BLaER1 treated with 17β-estradiol and CSF1 and Interleukin-3, amounts not matched to agents 10 nM and 100 nM (cell line): ENCODE data around the gene TMEM266.
A peak's percentile ranks its signal among the peaks of the same experiment; 100 is the strongest.
"Not testable (repeated sequence)": the region's sequence is repeated elsewhere in the genome, so short reads cannot be mapped to it uniquely, and the experiment has no call there.

Experiments used
- H3K27ac ChIP-seq, 11 experiments: shearing (Covaris generic); formaldehyde crosslinking; 2 replicates each; pipeline ENCODE4 v1.8.1; 2022
- H3K27me3 ChIP-seq, 11 experiments: shearing (Covaris generic); formaldehyde crosslinking; 2 replicates each; pipeline ENCODE4 v1.8.1; 2022
- H3K36me3 ChIP-seq, 11 experiments: shearing (Covaris generic); formaldehyde crosslinking; 2 replicates each; pipeline ENCODE4 v1.8.1; 2022
- H3K4me1 ChIP-seq, 10 experiments: shearing (Covaris generic); formaldehyde crosslinking; 2 replicates each; pipeline ENCODE4 v1.8.1; 2022
- H3K4me2 ChIP-seq, 11 experiments: shearing (Covaris generic); formaldehyde crosslinking; 2 replicates each; pipeline ENCODE4 v1.8.1; 2022
- H3K4me3 ChIP-seq, 10 experiments: shearing (Covaris generic); formaldehyde crosslinking; 2 replicates each; pipeline ENCODE4 v1.8.1; 2022
- H3K9ac ChIP-seq, 11 experiments: shearing (Covaris generic); formaldehyde crosslinking; 2 replicates each; pipeline ENCODE4 v1.8.1; 2022
- H3K9me3 ChIP-seq, 11 experiments: shearing (Covaris generic); formaldehyde crosslinking; replicated peaks in 1 of 11; 2 replicates each; pipeline ENCODE4 v1.8.1; 2022
- H4K20me1 ChIP-seq, 11 experiments: shearing (Covaris generic); formaldehyde crosslinking; 2 replicates each; pipeline ENCODE4 v1.8.1; 2022
- Cebpa-rat ChIP-seq, 11 experiments: shearing (Covaris generic); IDR thresholded peaks; 2 replicates each; pipeline ENCODE4 v1.8.1; 2022

Gene TMEM266

DNA sequence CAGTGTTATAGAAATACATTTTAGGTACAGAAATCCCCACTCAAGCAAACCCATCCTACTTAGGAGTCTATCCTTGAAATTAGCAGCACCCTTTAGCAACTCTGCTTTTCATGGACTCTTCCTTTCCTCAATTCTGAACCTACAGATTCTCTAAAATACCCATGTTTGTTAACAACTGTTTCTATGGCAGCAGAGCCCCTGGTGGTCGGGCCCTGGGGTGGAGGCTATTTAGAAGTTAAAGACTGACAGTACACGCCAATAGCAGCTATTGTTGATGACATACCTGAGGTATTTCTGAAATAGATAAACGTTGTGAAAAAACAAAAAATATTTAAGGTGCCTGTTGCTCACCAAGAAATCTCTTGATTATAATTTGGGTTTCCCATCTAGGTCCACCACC, 24.2 kb upstream of the TMEM266 start:
- H3K9me3 ChIP-seq: peaks cover 0 to 17% (median 5%) of the 10 kb centered on the region in 11 experiments; a peak in 11 of 22 replicates
- H3K27ac ChIP-seq: no peak overlapping the region
- H3K36me3 ChIP-seq: no peaks in the 10 kb centered on the region
- H3K4me2 ChIP-seq: no peak overlapping the region
- no peak overlapping the region for H3K4me3 ChIP-seq
- no peak overlapping the region for H3K9ac ChIP-seq
- TF ChIP-seq Cebpa-rat (IDR thresholded peaks at IDR 0.05): no peak
- no peaks in the 10 kb centered on the region for H4K20me1 ChIP-seq
- no peaks in the 10 kb centered on the region for H3K4me1 ChIP-seq
- no peaks in the 10 kb centered on the region for H3K27me3 ChIP-seq

DNA sequence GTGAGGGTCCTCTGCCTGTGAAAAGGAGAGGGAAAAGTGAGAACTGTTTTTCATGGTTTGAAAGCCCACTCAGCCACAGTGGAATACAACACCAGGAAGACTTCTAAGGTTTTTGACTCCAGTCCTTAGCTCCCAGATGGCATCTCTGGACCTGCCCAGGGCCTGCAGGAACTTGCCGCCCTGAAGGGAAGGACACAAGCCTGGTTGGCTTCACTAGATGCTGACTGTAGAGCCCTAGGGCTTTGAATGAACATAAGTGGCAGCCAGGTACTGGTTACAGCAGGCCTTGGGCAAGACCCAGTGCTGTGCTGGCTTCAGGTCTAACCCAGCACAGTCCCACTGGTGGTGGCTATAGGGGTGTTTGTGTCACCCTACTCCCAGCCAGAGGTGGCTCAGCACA, 21.3 kb upstream of the TMEM266 start:
- Histone ChIP-seq H3K4me3 (no peak overlapping the region), H3K27me3 (no peaks in the 10 kb centered on the region), H3K4me2 (no peak overlapping the region), H3K27ac (no peak overlapping the region), H3K4me1 (no peaks in the 10 kb centered on the region), H4K20me1 (no peaks in the 10 kb centered on the region), H3K9me3 (peaks cover 12 to 43% (median 26%) of the 10 kb centered on the region in 11 experiments; a peak in 19 of 22 replicates), H3K36me3 (no peaks in the 10 kb centered on the region), H3K9ac (no peak overlapping the region)
- no peak for TF ChIP-seq Cebpa-rat (IDR thresholded peaks at IDR 0.05)

DNA sequence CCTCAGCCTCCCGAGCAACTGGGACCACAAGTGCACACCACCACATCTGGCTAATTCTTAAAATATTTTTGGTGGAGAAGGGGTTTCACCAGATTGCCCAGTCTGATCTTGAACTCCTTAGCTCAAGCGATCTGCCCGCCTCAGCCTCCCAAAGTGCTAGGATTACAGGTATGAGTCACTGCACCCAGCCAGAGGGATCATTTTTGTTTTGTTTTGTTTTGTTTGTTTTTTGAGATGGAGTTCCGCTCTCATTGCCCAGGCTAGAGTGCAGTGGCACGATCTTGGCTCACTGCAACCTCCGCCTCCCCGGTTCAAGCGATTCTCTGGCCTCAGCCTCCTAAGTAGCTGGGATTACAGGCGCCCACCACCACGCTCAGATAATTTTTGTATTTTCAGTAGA, 5.6 kb upstream of the TMEM266 start:
- H3K9me3 ChIP-seq, H3K4me2 ChIP-seq, H4K20me1 ChIP-seq, H3K27ac ChIP-seq, H3K4me3 ChIP-seq, H3K9ac ChIP-seq, H3K36me3 ChIP-seq: not testable (repeated sequence)
- Histone ChIP-seq H3K4me1 (peaks cover 17 to 21% (median 20%) of the 10 kb centered on the region in 10 experiments), H3K27me3 (peaks cover 14 to 17% (median 15%) of the 10 kb centered on the region in 11 experiments)

DNA sequence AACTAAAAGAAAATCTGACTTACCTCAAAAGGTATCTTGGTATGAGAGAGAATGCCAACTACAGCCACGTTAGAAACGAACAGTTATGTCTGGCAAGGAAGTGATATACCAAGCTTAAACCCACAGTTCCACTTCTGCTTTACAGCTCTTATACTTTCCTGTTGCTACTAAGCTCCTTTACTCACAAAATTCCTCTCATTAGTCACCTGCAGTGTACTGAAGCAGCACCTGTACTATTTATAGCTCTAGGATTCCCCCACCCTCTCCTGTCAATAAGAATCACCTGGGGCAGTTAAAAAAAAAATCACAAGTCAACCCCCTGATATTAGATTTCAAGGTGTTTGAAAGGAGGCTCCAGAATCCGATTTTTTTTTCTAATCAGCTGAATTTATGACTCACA, 2.9 kb upstream of the TMEM266 start:
- Histone ChIP-seq H3K27me3 (peaks cover 33 to 43% (median 41%) of the 10 kb centered on the region in 11 experiments), H3K9ac (no peak overlapping the region), H3K4me2 (peak overlapping the region; percentile 31 to 90 (median 56); a peak in 21 of 22 replicates), H3K9me3 (no peaks in the 10 kb centered on the region), H4K20me1 (peaks cover 0 to 11% (median 0%) of the 10 kb centered on the region in 11 experiments; a peak in 6 of 22 replicates), H3K4me1 (peaks cover 20 to 30% (median 27%) of the 10 kb centered on the region in 10 experiments), H3K27ac (0 out of 22 replicates have a peak overlapping the region, but pooled peaks of 1 of the 11 experiments have one; percentile 1), H3K36me3 (no peaks in the 10 kb centered on the region), H3K4me3 (peak overlapping the region in 2 of 10 experiments; percentile 19 to 21; a peak in 1 of 20 replicates)
- no peak for TF ChIP-seq Cebpa-rat (IDR thresholded peaks at IDR 0.05)

DNA sequence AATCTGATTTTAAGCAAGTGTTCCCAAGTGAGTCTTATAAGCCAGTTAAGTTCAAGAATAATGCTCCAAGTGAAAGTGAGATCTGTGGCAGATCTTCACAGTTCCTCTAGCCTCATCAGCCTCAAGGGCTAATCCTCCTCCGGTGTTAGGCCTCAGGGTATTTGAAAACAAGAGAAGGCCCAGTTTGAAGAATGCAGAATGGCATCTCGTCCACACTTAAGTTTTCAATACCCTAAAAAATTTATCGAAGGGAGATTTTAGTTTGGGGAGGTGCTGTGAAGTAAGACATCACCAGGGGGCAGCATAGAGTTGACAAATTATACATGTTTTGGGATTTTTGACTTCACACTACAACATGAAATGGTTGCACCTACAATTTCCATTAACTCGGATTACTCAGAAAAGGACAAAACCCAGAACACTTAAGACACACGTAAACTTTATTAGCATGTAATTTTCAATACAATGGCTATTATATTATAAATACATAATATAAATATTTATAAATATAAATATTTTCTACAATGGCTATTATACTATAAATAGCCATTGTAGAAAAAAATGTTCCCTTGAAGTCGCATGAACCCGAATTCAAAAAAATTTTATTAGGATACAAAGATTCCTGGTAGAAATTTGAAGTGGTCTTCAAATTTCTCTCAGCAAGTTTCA, 2.3 kb upstream of the TMEM266 start:
- Histone ChIP-seq H3K27ac (no peak overlapping the region), H3K9ac (no peak overlapping the region), H3K4me3 (peak overlapping the region in 2 of 10 experiments; percentile 19 to 21; a peak in 1 of 20 replicates), H4K20me1 (peaks cover 0 to 11% (median 0%) of the 10 kb centered on the region in 11 experiments; a peak in 6 of 22 replicates), H3K36me3 (no peaks in the 10 kb centered on the region), H3K27me3 (peaks cover 33 to 48% (median 42%) of the 10 kb centered on the region in 11 experiments), H3K9me3 (no peaks in the 10 kb centered on the region), H3K4me1 (peaks cover 23 to 33% (median 27%) of the 10 kb centered on the region in 10 experiments), H3K4me2 (peak overlapping the region; percentile 31 to 90 (median 56); a peak in 21 of 22 replicates)
- TF ChIP-seq Cebpa-rat (IDR thresholded peaks at IDR 0.05): no peak

DNA sequence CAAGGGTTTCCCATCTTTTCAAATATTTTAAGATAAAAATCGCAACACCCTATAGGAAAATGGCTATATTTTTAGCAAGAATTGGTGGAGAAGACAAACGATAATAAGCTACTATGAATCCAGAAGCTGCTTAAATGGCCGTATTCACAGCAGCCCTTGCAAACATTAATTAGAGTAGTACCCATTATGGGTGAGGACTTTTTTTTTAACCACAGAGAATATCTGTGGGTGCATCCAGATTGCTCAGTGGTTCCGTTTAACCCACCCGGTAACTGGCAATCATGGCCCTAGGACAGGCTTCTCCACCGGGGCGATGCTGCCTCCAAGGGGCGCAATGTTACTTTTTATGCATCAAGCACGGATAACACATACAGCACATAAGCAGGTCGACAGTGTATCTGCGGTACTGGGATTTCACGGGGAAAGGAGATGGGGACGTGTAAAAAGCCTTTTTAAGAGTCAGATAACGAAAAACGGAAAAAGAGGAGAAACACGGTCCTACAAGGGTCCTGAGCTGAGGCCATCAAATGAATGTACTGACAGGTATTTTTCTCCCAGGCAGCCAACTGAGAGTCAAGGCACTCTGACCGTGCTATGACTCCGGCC, 968 bp upstream of the TMEM266 start:
- H3K4me2 ChIP-seq: peak overlapping the region; percentile 94 to 100 (median 99)
- no peak overlapping the region for H3K27ac ChIP-seq
- no peaks in the 10 kb centered on the region for H3K9me3 ChIP-seq
- TF ChIP-seq Cebpa-rat (IDR thresholded peaks at IDR 0.05): no peak
- peaks cover 0 to 11% (median 0%) of the 10 kb centered on the region in 11 experiments; a peak in 6 of 22 replicates for H4K20me1 ChIP-seq
- peak overlapping the region; percentile 51 to 73 (median 67) for H3K9ac ChIP-seq
- peak overlapping the region; percentile 63 to 79 (median 72) for H3K4me3 ChIP-seq
- peaks cover 33 to 49% (median 44%) of the 10 kb centered on the region in 11 experiments for H3K27me3 ChIP-seq
- no peaks in the 10 kb centered on the region for H3K36me3 ChIP-seq
- peaks cover 23 to 36% (median 28%) of the 10 kb centered on the region in 10 experiments for H3K4me1 ChIP-seq

DNA sequence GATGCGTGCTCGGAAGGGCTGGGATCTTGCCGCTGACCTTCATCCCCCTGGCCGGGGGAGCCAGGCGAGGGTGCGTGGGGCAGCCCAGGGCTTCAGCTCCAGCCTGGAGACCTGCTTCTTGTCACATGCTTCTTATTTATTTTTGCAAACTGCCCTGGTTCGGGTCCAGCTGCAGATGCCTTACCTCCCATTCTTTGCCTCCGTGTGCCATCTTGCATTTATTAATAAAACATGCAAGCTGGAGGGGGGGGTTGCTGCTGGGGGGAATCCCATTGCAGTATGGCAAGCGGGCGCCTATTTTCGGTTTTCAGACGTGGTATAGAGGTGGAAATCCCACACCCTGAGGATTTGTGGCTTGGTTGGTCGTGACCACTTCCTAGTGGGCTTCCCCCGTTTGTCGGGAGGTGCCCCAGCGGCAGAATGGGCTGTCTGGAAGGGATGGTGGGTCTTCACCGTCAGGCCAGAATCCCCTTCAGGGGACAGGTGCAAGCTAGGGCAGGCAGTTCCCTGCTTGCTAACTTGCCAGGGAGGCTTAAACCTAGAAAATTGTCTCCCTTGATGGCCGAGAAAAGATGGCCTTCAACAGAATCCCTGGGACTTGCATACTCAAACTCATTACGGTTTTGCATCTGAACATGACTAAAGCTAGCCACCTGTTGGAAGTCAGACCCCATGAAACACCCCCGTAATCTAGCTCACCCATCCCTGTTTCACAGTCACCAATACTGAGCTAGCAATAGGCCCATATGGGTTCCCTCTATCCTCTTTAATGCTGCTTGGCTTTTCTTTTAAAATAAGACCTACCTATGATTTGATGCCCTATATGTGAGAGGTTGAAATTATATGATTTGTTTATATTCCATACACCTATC, 569 bp downstream of the TMEM266 start:
- no peak for TF ChIP-seq Cebpa-rat (IDR thresholded peaks at IDR 0.05)
- peak overlapping the region; percentile 85 to 100 (median 98) for H3K4me2 ChIP-seq
- H3K36me3 ChIP-seq: no peaks in the 10 kb centered on the region
- no peak overlapping the region for H3K27ac ChIP-seq
- peak overlapping the region; percentile 63 to 79 (median 72) for H3K4me3 ChIP-seq
- H3K9ac ChIP-seq: peak overlapping the region in 7 of 11 experiments; percentile 23 to 54 (median 36); a peak in 5 of 22 replicates
- no peaks in the 10 kb centered on the region for H3K9me3 ChIP-seq
- peaks cover 33 to 52% (median 44%) of the 10 kb centered on the region in 11 experiments for H3K27me3 ChIP-seq
- H3K4me1 ChIP-seq: peaks cover 26 to 51% (median 31%) of the 10 kb centered on the region in 10 experiments
- H4K20me1 ChIP-seq: peaks cover 0 to 11% (median 0%) of the 10 kb centered on the region in 11 experiments; a peak in 6 of 22 replicates

DNA sequence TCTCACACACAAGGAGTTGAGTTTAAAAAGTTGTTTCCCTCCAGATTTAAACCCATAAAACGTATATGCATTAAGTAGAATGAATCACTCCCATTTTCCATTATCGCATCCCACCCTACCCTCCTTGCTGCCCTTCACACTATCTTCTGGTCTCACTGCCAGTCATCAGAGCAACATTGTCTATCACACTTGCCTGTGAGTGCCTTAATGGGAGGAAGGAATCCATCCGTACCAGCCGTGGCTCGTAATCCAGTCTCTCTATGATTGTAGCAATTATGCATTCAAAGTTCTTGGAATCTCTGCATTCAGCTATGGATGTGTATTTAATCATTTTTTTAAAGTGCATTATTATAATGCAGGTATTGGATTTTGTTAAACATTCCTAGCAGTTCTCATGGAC, 1.9 kb downstream of the TMEM266 start:
- Histone ChIP-seq H3K36me3 (no peaks in the 10 kb centered on the region), H3K4me2 (no peak overlapping the region; a peak in 1 of 22 replicates), H3K27me3 (peaks cover 33 to 52% (median 44%) of the 10 kb centered on the region in 11 experiments), H3K9ac (no peak overlapping the region), H3K9me3 (no peaks in the 10 kb centered on the region), H4K20me1 (peaks cover 0 to 11% (median 0%) of the 10 kb centered on the region in 11 experiments; a peak in 6 of 22 replicates), H3K27ac (no peak overlapping the region), H3K4me1 (peaks cover 23 to 61% (median 31%) of the 10 kb centered on the region in 10 experiments), H3K4me3 (no peak overlapping the region)
- no peak for TF ChIP-seq Cebpa-rat (IDR thresholded peaks at IDR 0.05)
